Right ventricle myocardium superior (tissue), 1 donor: ENCODE results near the gene TP73. TPM values are rescaled to one million over a fixed set of nuclear protein-coding genes. Genes with fewer than 3 reads are reported as not detected.

Experiments used
- ATAC-seq: fragments of 200-7000 bp; cut with Tn5 transposase; one replicate; pipeline ENCODE4 v1.9.1; 2020; ENCODE audit warnings: mild to moderate bottlenecking; ENCODE audit not compliant: poor library complexity
- DNase-seq: peaks from one replicate; pipeline ENCODE4 v3.0.0-alpha.2; 2020
- intact Hi-C: fragments of 100-400 bp; cut with DNase I; formaldehyde crosslinking; loops from one replicate; pipeline ENCODE4 v1.11.2; 2022
- long read RNA-seq: library from polyadenylated mRNA; unstranded; transcript quantifications from one replicate; pipeline ENCODE4 v2.0.0, GENCODE V29; 2021
- total RNA-seq: library from RNA; stranded (reverse); fragmentation: NEBNext Ultra II Directional; extraction: Animal tissue kit (Norgen Biotek cat#: 25700); gene quantifications from one replicate; pipeline ENCODE4 v1.2.1, GENCODE V29; 2021
- donor health status: DM: no; HTN: yes; CAD: no; lungs with severe emphysema.

Gene TP73
- total RNA-seq: not detected
- long read RNA-seq: 0 reads

- no peak for ATAC-seq
- intact Hi-C loops: no loop called here
- DNase-seq: peak; percentile 40
Measured at GRCh38 chr1:3651930-3652547, at the start of gene TP73. TSS of gene TP73 (plus strand) at chr1:3652516. CDS start at chr1:3682366, 29,850 bp downstream.

- DNase-seq: no peak
- intact Hi-C loops: no loop called here
- no peak for ATAC-seq
Measured at GRCh38 chr1:3603156-3603555, 49.2 kb upstream of the TP73 start.

- DNase-seq (no peak), ATAC-seq (no peak)
- intact Hi-C loops: no loop called here
Measured at GRCh38 chr1:3603571-3604467, 48.5 kb upstream of the TP73 start.

GRCh38 chr1:3604468-3604974, 47.8 kb upstream of the TP73 start:
- intact Hi-C loops: no loop called here
- DNase-seq (no peak), ATAC-seq (no peak)

GRCh38 chr1:3604997-3605823, 47.1 kb upstream of the TP73 start:
- ATAC-seq (no peak), DNase-seq (no peak)
- intact Hi-C loops: no loop called here

- DNase-seq (no peak), ATAC-seq (no peak)
- intact Hi-C loops: no loop called here
Measured at GRCh38 chr1:3606779-3607702, 45.3 kb upstream of the TP73 start.

GRCh38 chr1:3607703-3608065, 44.6 kb upstream of the TP73 start:
- no peak for ATAC-seq
- DNase-seq: no peak
- intact Hi-C loops: no loop called here

GRCh38 chr1:3608154-3608553, 44.2 kb upstream of the TP73 start:
- intact Hi-C loops: no loop called here
- no peak for DNase-seq
- ATAC-seq: no peak

GRCh38 chr1:3609016-3609768, 43.1 kb upstream of the TP73 start:
- DNase-seq: no peak
- intact Hi-C loops: no loop called here

GRCh38 chr1:3609769-3610526, 42.4 kb upstream of the TP73 start:
- ATAC-seq: no peak
- intact Hi-C loops: no loop called here

More at GRCh38 chr1:3609016-3609768, 43.1 kb upstream of the TP73 start:
- no peak for ATAC-seq

GRCh38 chr1:3610527-3611169, 41.7 kb upstream of the TP73 start:
- intact Hi-C loops: no loop called here
- ATAC-seq (no peak), DNase-seq (no peak)

More at GRCh38 chr1:3609769-3610526, 42.4 kb upstream of the TP73 start:
- DNase-seq: no peak

GRCh38 chr1:3611170-3612019, 40.9 kb upstream of the TP73 start, which contains the start of gene MEGF6:
TSS of gene MEGF6 (minus strand) at chr1:3611508. CDS start at chr1:3611268, 240 bp downstream.
- DNase-seq (peak; percentile 65), ATAC-seq (peak; percentile 75)
- intact Hi-C loops: no loop called here

GRCh38 chr1:3612123-3612522, 40.2 kb upstream of the TP73 start:
- intact Hi-C loops: no loop called here
- no peak for ATAC-seq

GRCh38 chr1:3614755-3615742, 37.3 kb upstream of the TP73 start:
- DNase-seq (no peak), ATAC-seq (no peak)
- intact Hi-C loops: no loop called here

More at GRCh38 chr1:3612123-3612522, 40.2 kb upstream of the TP73 start:
- no peak for DNase-seq
